Lung (tissue), 12 donors: ENCODE results near the gene IFT122. TPM values are rescaled to one million over a fixed set of nuclear protein-coding genes. Genes with fewer than 3 reads are reported as not detected.
"Not testable (repeated sequence)": the region's sequence is repeated elsewhere in the genome, so short reads cannot be mapped to it uniquely, and the experiment has no call there.

ENCODE experiments used
- ATAC-seq: fragments of 200-7000 bp; cut with Tn5 transposase; one replicate; pipeline ENCODE4 v1.9.1; 2020; ENCODE audit warnings: moderate number of reproducible peaks; ENCODE audit not compliant: insufficient read depth, low FRiP score
- DNase-seq, 3 donors: peaks; one replicate each; pipeline ENCODE4 v3.0.0-alpha.2; 2013 to 2017
- H3K27ac ChIP-seq, 2 donors: one replicate each; pipeline ENCODE4 v1.5.1; 2013; ENCODE audit warnings: mild to moderate bottlenecking in 2 of 2, moderate library complexity in 2 of 2, control low read depth in 1 of 2, inconsistent platforms in 1 of 2, low read depth in 1 of 2, low read length in 1 of 2
- H3K27me3 ChIP-seq, 3 donors: one replicate each; pipeline ENCODE4 v1.5.1; 2013; ENCODE audit warnings: low read length in 2 of 3; ENCODE audit not compliant: control insufficient read depth in 3 of 3, insufficient read depth in 3 of 3
- H3K36me3 ChIP-seq, 4 donors: one replicate each; pipeline ENCODE4 v1.5.1; 2013; ENCODE audit warnings: low read length in 4 of 4, mild to moderate bottlenecking in 1 of 4, moderate library complexity in 1 of 4; ENCODE audit not compliant: control insufficient read depth in 4 of 4, insufficient read depth in 4 of 4
- H3K4me1 ChIP-seq, 5 donors: one replicate each; pipeline ENCODE4 v1.5.1; 2013; ENCODE audit warnings: low read length in 5 of 5, mild to moderate bottlenecking in 2 of 5, moderate library complexity in 1 of 5; ENCODE audit not compliant: control insufficient read depth in 5 of 5, insufficient read depth in 5 of 5
- H3K4me3 ChIP-seq: one replicate; pipeline ENCODE4 v1.5.1; 2013; ENCODE audit warnings: mild to moderate bottlenecking, control low read depth, moderate library complexity
- H3K9ac ChIP-seq, 2 donors: one replicate each; pipeline ENCODE4 v1.5.1; 2013; ENCODE audit warnings: low read length in 2 of 2, control low read depth in 1 of 2; ENCODE audit not compliant: insufficient read depth in 1 of 2
- H3K9me3 ChIP-seq, 4 donors: one replicate each; pipeline ENCODE4 v1.5.1; 2013; ENCODE audit warnings: low read length in 3 of 4, mild to moderate bottlenecking in 1 of 4, moderate library complexity in 1 of 4; ENCODE audit not compliant: control insufficient read depth in 4 of 4, insufficient read depth in 3 of 4
- CTCF ChIP-seq: IDR thresholded peaks from 2 replicates; pipeline ENCODE4 v1.5.1; 2012; ENCODE audit warnings: mild to moderate bottlenecking; ENCODE audit errors: control extremely low read depth, extremely low read depth
- WGBS, 2 donors: extraction: QIAGEN DNeasy Blood & Tissue Kit; methylation state at CpG; one replicate each; pipeline ENCODE4 v1.1.7; 2013; 5-methylcytosine and 5-hydroxymethylcytosine counted together
- polyA plus RNA-seq, 2 donors: library from polyadenylated mRNA; stranded (reverse); fragments of 200-250 nt; gene quantifications; one replicate each; pipeline ENCODE4 v1.2.1, GENCODE V29; 2013
- total RNA-seq, 2 donors: library from RNA; depleted of rRNA in 1 of 2; stranded (reverse); fragments of >200 nt in 1 of 2; gene quantifications; one replicate each; pipeline ENCODE4 v1.2.1, GENCODE V29; 2014 to 2021
- donor health status: control.
- donor health status: control.
- donor health status: Bipolar disorder and iron deficiency.
- donor health status: healthy.
- donor health status: DM: yes; HTN: yes; CAD: no.

The IFT122 gene
- total and polyA plus RNA-seq, 4 donors, result 11.0 to 65.7 (median 31.7) TPM

GRCh38 chr3:129515821-129516432 lies 75.9 kb downstream of the IFT122 start:
- not testable (repeated sequence) for H3K27ac ChIP-seq, ATAC-seq
- 92% methylated on average over 7 of the region's 7 CpGs for WGBS, 2 donors

GRCh38 chr3:129517516-129517915 lies 77.5 kb downstream of the IFT122 start:
- Histone ChIP-seq H3K27me3 (no peaks in the 10 kb centered on the region), H3K27ac (no peak overlapping the region), H3K4me1 (no peaks in the 10 kb centered on the region), H3K9ac (no peak overlapping the region), H3K9me3 (no peaks in the 10 kb centered on the region), H3K36me3 (peaks cover 0 to 40% (median 18%) of the 10 kb centered on the region in 4 donors), H3K4me3 (no peak overlapping the region)
- ATAC-seq (no peak), DNase-seq (no peak)
- no peak for TF ChIP-seq CTCF
- WGBS, 2 donors, result 92 to 94% methylated on average over 7 of the region's 7 CpGs

More at GRCh38 chr3:129515821-129516432, 75.9 kb downstream of the IFT122 start:
- not testable (repeated sequence) for H3K4me3 ChIP-seq, H3K27me3 ChIP-seq, H3K9ac ChIP-seq, H3K4me1 ChIP-seq, DNase-seq, H3K9me3 ChIP-seq
- peaks cover 0 to 42% (median 28%) of the 10 kb centered on the region in 4 donors for H3K36me3 ChIP-seq

- Histone ChIP-seq H3K9ac (no peak overlapping the region), H3K36me3 (peaks cover 0 to 39% (median 15%) of the 10 kb centered on the region in 4 donors), H3K9me3 (no peaks in the 10 kb centered on the region), H3K27me3 (no peaks in the 10 kb centered on the region), H3K27ac (no peak overlapping the region), H3K4me3 (no peak overlapping the region), H3K4me1 (no peaks in the 10 kb centered on the region)
- no peak for TF ChIP-seq CTCF
- WGBS, 2 donors, result 85 to 87% methylated on average over 8 of the region's 8 CpGs
- DNase-seq (no peak), ATAC-seq (no peak)
Measured at GRCh38 chr3:129518038-129518561, 78.1 kb downstream of the IFT122 start.

GRCh38 chr3:129518581-129518980 lies 78.6 kb downstream of the IFT122 start:
- no peak overlapping the region for H3K4me3 ChIP-seq
- no peak for DNase-seq
- WGBS, 2 donors, result 98 to 99% methylated on average over 8 of the region's 8 CpGs
- H3K36me3 ChIP-seq, result peaks cover 0 to 37% (median 14%) of the 10 kb centered on the region in 4 donors
- H3K9ac ChIP-seq, result no peak overlapping the region
- H3K27ac ChIP-seq, result no peak overlapping the region
- no peaks in the 10 kb centered on the region for H3K4me1 ChIP-seq
- H3K9me3 ChIP-seq, result no peaks in the 10 kb centered on the region
- TF ChIP-seq CTCF, result no peak
- H3K27me3 ChIP-seq, result no peaks in the 10 kb centered on the region
- ATAC-seq, result no peak
